Right lobe of liver (tissue), 6 donors: ENCODE measurements around the gene MINAR2. TPM values are rescaled to one million over a fixed set of nuclear protein-coding genes. Genes with fewer than 3 reads are reported as not detected.

Experiments
- ATAC-seq, 4 donors: fragments of 200-7000 bp; cut with Tn5 transposase; one replicate each; pipeline ENCODE4 v1.9.1; 2020; ENCODE audit warnings: mild to moderate bottlenecking in 4 of 4, moderate library complexity in 4 of 4
- DNase-seq, 3 donors: peaks; one replicate each; pipeline ENCODE4 v3.0.0-alpha.2; 2020
- H3K27ac ChIP-seq, 3 donors: fragments of 200-600 bp; one replicate each; pipeline ENCODE4 v1.8.0; 2022
- H3K27me3 ChIP-seq, 2 donors: fragments of 200-600 bp; one replicate each; pipeline ENCODE4 v1.8.0; 2022
- H3K36me3 ChIP-seq, 4 donors: fragments of 200-600 bp; sonication (generic) in 1 of 4; one replicate each; pipeline versions ENCODE4 v1.5.1 to v1.8.0; 2017 to 2022; ENCODE audit warnings: control low read depth in 1 of 4
- H3K4me1 ChIP-seq, 4 donors: fragments of 200-600 bp; sonication (generic) in 1 of 4; one replicate each; pipeline versions ENCODE4 v1.5.1 to v1.8.0; 2017 to 2022; ENCODE audit warnings: control low read depth in 1 of 4
- H3K4me3 ChIP-seq, 3 donors: fragments of 200-600 bp; one replicate each; pipeline ENCODE4 v1.8.0; 2022
- H3K9me3 ChIP-seq, 4 donors: fragments of 200-600 bp; sonication (generic) in 1 of 4; one replicate each; pipeline versions ENCODE4 v1.5.1 to v1.8.0; 2017 to 2022; ENCODE audit warnings: control low read depth in 1 of 4
- POLR2A ChIP-seq: fragments of 450-650 bp; IDR thresholded peaks from one replicate; pipeline ENCODE4 v1.6.1; 2017; ENCODE audit warnings: antibody characterized with exemption, mild to moderate bottlenecking
- WGBS: methylation state at CpG from one replicate; pipeline ENCODE4 v1.1.6; 2018; ENCODE audit warnings: low coverage, low lambda C conversion rate; ENCODE audit not compliant: insufficient coverage; ENCODE audit errors: missing lambda C conversion rate; 5-methylcytosine and 5-hydroxymethylcytosine counted together
- intact Hi-C, 2 donors: fragments of 100-400 bp; cut with DNase I; formaldehyde crosslinking; loops; one replicate each; pipeline versions ENCODE4 v1.11.2 to v1.14.1; 2022
- long read RNA-seq: library from polyadenylated mRNA; unstranded; transcript quantifications from one replicate; pipeline ENCODE4 v2.0.0, GENCODE V29; 2019
- total RNA-seq, 6 experiments: library from RNA; depleted of rRNA in 2 of 6; stranded (reverse); fragments of >200 nt in 2 of 6; fragmentation: NEBNext Ultra II Directional in 3 of 6; extraction: Animal tissue kit (Norgen Biotek cat#: 25700) in 3 of 6; gene quantifications; one replicate each; pipeline versions ENCODE4 v1.1.0 to v1.2.4, GENCODE V29; 2016 to 2023
- TF ChIP-seq, protein P1 (sequence below), 4 donors: fragments of 200-600 bp in 3 of 4; fragments of 450-650 bp in 1 of 4; IDR thresholded peaks; one replicate each; pipeline versions ENCODE4 v1.5.1 to v1.8.0; 2016 to 2022; ENCODE audit warnings: antibody characterized with exemption in 4 of 4, mild to moderate bottlenecking in 2 of 4
- donor health status: DM: no; HTN: yes; CAD: no.
- donor health status: DM: no; HTN: no; CAD: no.
- donor health status: DM: no; HTN: no; CAD: no.
- donor health status: DM: no; HTN: yes; CAD: no.
- donor health status: DM: no; HTN: yes; CAD: no.

MINAR2 gene, protein sequence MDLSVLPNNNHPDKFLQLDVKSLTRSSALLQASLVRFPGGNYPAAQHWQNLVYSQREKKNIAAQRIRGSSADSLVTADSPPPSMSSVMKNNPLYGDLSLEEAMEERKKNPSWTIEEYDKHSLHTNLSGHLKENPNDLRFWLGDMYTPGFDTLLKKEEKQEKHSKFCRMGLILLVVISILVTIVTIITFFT
- not detected for total RNA-seq
- long read RNA-seq: 0 reads

DNA sequence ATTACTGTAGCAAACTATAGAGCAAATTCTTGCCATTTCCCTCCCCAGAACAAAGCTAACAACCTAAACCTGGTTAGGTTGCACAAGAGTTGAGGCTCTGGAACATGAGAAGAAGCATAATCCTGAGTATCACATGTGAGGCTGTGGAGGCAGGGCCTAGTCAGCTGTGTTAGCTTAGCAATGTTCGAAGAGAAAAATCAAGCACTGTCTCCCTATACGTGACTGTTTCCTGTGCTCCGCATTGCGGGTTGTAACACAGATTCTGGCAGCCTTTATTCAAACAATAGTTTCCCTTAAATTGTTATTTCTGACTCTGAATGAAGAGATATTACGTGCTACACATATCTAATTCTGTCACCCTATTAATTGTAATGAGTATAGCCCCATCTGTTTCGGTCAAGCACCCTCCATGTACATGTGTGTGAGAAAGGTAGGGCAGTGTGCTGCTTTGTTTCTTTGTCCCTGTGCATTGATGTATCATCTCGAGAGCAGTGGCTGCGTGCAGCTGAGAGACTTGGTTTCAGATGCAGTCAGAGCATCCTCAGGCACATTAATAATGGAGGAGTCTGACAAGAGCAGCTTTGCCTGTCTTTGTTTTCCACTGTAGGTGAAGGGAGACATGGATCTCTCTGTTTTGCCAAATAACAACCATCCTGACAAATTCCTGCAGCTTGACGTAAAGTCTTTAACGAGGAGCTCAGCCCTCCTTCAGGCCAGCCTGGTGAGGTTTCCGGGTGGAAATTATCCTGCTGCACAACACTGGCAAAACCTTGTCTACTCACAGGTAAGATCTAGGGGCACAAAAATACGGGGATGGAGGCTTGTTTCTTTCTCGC lies at the start of gene MINAR2:
Gene MINAR2 (plus strand): TSS at position 523 of the 836 bp plus-strand sequence. CDS start 97 bp downstream, at position 620.
- no peak for ATAC-seq

DNA sequence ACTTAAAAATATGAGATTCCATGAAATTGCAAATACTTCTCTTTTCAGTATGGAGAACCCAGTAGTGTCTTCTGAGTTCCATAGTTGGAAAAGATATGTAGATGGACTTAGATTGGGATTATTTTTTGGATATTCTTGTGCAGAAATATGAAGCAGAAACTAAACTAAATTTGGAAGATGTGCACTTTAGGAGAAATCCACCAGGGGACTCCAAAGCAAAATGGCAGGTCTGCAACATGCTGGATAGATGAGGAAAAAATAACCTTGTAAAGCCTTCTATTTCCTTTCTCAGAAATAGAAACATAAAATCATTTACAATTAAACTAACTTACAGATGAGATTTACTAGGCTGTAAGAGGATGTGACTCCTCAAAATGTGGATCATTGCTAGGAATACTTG lies 49.2 kb upstream of the MINAR2 start:
- ATAC-seq (no peak), DNase-seq (no peak)
- H3K9me3 ChIP-seq: no peaks in the 10 kb centered on the region
- H3K27ac ChIP-seq: no peak overlapping the region
- H3K36me3 ChIP-seq: no peaks in the 10 kb centered on the region
- intact Hi-C loops: no loop called here
- H3K27me3 ChIP-seq: no peaks in the 10 kb centered on the region
- TF ChIP-seq, protein P1, sequence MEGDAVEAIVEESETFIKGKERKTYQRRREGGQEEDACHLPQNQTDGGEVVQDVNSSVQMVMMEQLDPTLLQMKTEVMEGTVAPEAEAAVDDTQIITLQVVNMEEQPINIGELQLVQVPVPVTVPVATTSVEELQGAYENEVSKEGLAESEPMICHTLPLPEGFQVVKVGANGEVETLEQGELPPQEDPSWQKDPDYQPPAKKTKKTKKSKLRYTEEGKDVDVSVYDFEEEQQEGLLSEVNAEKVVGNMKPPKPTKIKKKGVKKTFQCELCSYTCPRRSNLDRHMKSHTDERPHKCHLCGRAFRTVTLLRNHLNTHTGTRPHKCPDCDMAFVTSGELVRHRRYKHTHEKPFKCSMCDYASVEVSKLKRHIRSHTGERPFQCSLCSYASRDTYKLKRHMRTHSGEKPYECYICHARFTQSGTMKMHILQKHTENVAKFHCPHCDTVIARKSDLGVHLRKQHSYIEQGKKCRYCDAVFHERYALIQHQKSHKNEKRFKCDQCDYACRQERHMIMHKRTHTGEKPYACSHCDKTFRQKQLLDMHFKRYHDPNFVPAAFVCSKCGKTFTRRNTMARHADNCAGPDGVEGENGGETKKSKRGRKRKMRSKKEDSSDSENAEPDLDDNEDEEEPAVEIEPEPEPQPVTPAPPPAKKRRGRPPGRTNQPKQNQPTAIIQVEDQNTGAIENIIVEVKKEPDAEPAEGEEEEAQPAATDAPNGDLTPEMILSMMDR (IDR thresholded peaks at IDR 0.05): no peak
- no peak for TF ChIP-seq POLR2A
- no peaks in the 10 kb centered on the region for H3K4me1 ChIP-seq
- H3K4me3 ChIP-seq: no peak overlapping the region

More for the DNA sequence above, at the start of gene MINAR2:
- Histone ChIP-seq H3K4me3 (no peak within 1 kb of the TSS), H3K36me3 (no peaks in the 10 kb centered on the region), H3K27ac (no peak within 1 kb of the TSS), H3K27me3 (no peaks in the 10 kb centered on the region), H3K9me3 (no peaks in the 10 kb centered on the region), H3K4me1 (no peaks in the 10 kb centered on the region)
- TF ChIP-seq, protein P1 (IDR thresholded peaks at IDR 0.05): no peak
- TF ChIP-seq POLR2A: no peak
- intact Hi-C loops: no loop called here
- 59% methylated on average over 9 of the region's 13 CpGs for WGBS
- DNase-seq: no peak

DNA sequence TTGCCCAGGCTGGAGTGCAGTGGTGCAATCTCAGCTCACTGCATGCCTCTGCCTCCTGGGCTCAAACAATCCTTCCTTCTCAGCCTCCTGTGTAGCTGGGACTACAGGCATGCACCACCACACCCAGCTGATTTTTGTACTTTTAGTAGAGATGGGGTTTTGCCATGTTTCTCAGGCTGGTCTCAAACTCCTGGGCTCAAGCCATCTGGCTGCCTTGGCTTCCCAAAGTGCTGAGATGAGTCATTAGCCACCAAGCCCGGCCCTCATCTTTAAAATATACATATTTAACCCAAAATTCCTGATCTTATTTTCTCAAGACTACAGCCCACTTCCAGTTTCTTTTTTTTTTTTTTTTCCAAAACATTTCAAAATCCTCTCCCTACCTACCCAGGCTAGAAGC lies 31.7 kb upstream of the MINAR2 start:
- Histone ChIP-seq H3K9me3 (no peaks in the 10 kb centered on the region), H3K27me3 (no peaks in the 10 kb centered on the region), H3K4me1 (no peaks in the 10 kb centered on the region), H3K4me3 (no peak overlapping the region), H3K36me3 (no peaks in the 10 kb centered on the region), H3K27ac (no peak overlapping the region)
- WGBS: 17% methylated on average over 1 of the region's 1 CpG
- ATAC-seq (no peak), DNase-seq (no peak)
- TF ChIP-seq, protein P1 (IDR thresholded peaks at IDR 0.05): no peak
- no peak for TF ChIP-seq POLR2A
- intact Hi-C loops: no loop called here

DNA sequence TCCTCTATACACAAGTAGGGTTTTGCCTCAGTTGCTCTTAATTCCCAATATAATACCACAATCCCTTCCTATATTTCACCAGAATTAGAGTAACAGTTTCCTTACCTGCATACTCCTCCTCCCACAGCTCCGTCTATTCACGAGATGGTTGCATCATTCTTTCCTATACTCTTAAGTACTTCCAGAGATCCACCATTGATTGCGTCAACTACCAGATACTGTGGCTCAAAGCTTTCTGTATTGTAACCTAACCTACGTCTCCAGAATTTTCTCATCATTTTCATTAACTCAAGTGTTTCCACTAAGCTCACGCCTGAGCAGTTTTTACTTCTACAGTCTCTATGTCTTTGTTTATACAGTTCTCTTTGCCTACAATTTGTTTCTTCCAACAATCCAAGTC lies 31.2 kb upstream of the MINAR2 start:
- no peaks in the 10 kb centered on the region for H3K4me1 ChIP-seq
- WGBS: 56% methylated on average over 5 of the region's 5 CpGs
- H3K4me3 ChIP-seq: no peak overlapping the region
- ATAC-seq (no peak), DNase-seq (no peak)
- H3K9me3 ChIP-seq: no peaks in the 10 kb centered on the region
- TF ChIP-seq, protein P1 (IDR thresholded peaks at IDR 0.05): no peak
- no peak for TF ChIP-seq POLR2A
- no peaks in the 10 kb centered on the region for H3K36me3 ChIP-seq
- H3K27me3 ChIP-seq: no peaks in the 10 kb centered on the region
- no peak overlapping the region for H3K27ac ChIP-seq
- intact Hi-C loops: no loop called here
